HG03097 (cell line): ENCODE data around the gene PMP22.
"Not testable (repeated sequence)": the region's sequence is repeated elsewhere in the genome, so short reads cannot be mapped to it uniquely, and the experiment has no call there.

Source experiments
- ATAC-seq: cut with Tn5 transposase; IDR thresholded peaks from one replicate; pipeline ENCODE4 v1.9.1; 2021; ENCODE audit not compliant: unreplicated experiment, low FRiP score

Gene PMP22

DNA sequence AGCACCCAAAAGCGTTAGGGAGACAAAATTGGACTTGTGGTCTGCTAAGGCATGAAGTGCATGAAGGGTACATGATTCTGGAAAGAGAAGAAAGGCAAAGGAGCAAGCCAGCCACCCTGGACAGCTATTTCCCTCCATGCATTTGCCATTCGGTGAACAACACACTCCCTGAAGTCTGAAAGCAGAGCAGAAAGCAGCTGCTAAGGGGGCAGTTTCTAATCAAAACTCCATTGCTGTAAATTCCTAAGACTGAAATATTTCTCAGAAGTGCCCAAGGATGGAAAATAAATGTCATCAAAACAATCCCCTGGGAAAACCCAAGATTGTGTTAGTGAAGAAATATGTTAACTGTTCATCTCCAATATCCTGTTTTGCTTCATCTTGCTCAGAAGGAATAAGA lies 44.3 kb downstream of the PMP22 start:
- ATAC-seq: no peak

- ATAC-seq: no peak
These were observed 48.6 kb downstream of the PMP22 start for GRCh38 chr17:15216481-15216880.

- ATAC-seq: no peak
These were observed 51.6 kb downstream of the PMP22 start for GRCh38 chr17:15213381-15214087.

GRCh38 chr17:15210247-15210646 lies 54.9 kb downstream of the PMP22 start:
- no peak for ATAC-seq

DNA sequence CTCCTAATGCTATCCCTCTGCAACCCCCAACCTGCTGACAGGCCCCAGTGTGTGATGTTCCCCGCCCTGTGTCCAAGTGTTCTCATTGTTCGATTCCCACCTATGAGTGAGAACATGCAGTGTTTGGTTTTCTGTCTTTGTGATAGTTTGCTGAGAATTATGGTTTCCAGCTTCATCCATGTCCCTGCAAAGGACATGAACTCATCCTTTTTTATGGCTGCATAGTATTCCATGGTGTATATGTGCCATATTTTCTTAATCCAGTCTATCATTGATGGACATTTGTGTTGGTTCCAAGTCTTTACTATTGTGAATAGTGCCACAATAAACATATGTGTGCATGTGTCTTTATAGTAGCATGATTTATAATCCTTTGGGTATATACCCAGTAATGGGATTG lies 62.1 kb downstream of the PMP22 start:
- ATAC-seq: not testable (repeated sequence)

DNA sequence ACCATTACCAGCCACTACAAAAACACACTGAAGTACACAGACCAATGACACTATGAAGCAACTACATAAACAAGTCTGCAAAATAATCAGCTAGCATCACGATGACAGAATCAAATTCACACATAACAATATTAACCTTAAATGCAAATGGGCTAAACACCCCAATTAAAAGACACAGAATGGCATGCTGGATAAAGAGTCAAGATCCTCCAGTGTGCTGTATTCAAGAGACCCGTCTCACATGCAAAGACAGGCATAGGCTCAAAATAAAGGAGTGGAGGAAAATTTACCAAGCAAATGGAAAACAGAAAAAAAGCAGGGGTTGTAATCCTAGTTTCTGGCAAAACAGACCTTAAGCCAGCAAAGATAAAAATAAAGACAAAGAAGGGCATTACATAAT lies 64.6 kb downstream of the PMP22 start:
- ATAC-seq: not testable (repeated sequence)

GRCh38 chr17:15197229-15197628 lies 67.9 kb downstream of the PMP22 start:
- no peak for ATAC-seq

- no peak for ATAC-seq
These were observed 70.3 kb downstream of the PMP22 start for GRCh38 chr17:15194859-15195277.

GRCh38 chr17:15185625-15185991 lies 79.5 kb downstream of the PMP22 start:
- ATAC-seq: no peak

DNA sequence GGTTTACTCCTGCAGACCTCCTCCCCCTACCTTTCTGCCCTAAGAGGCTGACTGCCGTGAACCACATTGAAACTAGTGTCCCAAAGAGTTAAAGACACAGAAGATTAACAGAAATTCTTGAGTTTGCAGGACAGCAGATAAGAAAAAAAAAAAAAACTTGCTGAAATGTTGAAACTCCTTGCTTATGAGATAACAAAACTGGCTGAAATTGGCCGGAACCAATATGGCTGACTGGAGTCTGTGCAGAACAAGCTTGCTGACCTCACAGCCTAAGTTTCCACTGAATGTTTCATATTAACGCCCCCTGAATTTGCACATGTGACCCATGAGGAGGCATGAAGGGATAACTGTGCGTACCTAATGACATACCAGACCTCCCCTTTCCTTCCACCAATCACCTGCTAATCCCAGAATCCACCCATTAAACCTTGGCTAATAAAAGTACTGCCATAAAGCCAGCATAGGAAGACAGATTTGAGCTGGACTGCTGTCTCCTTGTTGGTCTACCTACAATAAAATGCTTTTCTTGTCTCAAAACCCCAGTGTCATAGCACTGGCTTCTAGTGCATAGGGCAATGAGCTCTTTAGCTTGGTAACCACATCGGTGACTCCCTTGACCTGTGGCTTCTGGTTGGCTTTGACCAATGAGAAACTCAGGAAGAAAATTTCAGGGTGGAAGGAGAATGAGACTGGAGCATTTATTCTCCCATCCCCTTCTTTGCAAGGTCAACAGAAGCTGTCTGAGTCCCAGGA lies 80.1 kb downstream of the PMP22 start:
- no peak for ATAC-seq

DNA sequence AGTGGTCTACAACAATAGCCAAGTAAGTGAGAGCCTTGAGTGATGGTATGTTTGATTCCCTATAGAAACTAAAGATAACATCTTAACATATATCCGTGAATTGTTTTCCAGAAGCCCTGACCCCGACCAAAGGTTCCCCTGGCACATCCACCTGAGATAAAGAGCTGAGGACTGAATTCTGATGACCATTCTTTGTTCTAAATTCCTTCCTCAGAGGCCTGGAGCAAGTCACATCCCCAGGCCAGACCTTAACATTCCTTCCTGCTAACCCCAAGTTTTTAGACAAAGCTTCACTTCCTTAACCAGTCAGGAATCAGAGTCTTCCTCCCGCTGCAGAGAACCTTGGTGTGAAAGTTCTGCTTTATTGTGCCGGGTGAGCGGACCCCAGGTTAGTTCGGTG lies 83.3 kb downstream of the PMP22 start:
- no peak for ATAC-seq

DNA sequence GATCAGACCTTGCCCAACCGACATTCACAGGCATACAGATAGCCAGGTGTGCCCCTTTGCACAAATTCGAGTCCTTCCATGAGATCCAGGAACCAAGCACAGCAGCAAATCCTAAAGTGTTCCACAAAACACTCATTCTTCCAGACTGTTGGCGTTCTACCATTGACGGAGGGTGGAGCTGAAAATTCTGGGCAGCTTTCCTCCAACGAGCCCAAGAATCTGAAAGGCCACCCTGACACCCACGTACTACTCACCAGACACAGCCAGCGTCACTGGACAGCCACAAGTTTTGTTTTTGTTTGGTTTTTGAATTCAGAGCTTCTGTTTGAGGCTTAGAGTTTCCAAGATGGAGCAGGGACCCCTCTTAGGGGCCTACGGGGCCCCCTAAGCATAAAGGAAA lies 83.8 kb downstream of the PMP22 start:
- ATAC-seq: no peak

GRCh38 chr17:15180121-15180561 lies 85.0 kb downstream of the PMP22 start:
- ATAC-seq: no peak
